ENCODE results near the gene TSPAN13.
"Not testable (repeated sequence)": the region's sequence is repeated elsewhere in the genome, so short reads cannot be mapped to it uniquely, and the experiment has no call there.

DNA sequence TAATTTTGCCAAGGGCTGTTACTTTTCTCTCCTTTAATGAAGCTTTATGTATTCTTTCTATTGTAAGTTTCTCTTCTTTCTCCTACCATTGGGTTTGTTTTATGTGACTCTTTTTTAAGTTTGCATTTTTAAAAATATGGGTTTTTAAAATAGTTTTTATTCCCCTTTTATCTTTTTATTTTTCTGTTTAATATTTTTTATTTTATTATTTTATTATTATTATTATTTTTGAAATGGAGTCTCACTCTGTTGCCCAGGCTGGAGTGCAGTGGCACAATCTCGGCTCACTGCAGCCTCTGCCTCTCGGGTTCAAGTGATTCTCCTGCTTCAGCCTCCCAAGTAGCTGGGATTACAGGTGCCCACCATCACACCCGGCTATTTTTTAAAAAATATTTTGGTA is 16.4 kb downstream of the TSPAN13 start:
- TF ChIP-seq, protein P1, sequence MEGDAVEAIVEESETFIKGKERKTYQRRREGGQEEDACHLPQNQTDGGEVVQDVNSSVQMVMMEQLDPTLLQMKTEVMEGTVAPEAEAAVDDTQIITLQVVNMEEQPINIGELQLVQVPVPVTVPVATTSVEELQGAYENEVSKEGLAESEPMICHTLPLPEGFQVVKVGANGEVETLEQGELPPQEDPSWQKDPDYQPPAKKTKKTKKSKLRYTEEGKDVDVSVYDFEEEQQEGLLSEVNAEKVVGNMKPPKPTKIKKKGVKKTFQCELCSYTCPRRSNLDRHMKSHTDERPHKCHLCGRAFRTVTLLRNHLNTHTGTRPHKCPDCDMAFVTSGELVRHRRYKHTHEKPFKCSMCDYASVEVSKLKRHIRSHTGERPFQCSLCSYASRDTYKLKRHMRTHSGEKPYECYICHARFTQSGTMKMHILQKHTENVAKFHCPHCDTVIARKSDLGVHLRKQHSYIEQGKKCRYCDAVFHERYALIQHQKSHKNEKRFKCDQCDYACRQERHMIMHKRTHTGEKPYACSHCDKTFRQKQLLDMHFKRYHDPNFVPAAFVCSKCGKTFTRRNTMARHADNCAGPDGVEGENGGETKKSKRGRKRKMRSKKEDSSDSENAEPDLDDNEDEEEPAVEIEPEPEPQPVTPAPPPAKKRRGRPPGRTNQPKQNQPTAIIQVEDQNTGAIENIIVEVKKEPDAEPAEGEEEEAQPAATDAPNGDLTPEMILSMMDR (IDR thresholded peaks at IDR 0.05; ENCODE audit: low read length) = not testable (repeated sequence)
- TF ChIP-seq EZH2 (IDR thresholded peaks at IDR 0.05; ENCODE audit: borderline replicate concordance, low read length) = not testable (repeated sequence)

Measured in OCI-LY1 (cell line).